Adrenal gland (tissue), 12 donors: ENCODE data around the gene SLC10A1. TPM values are rescaled to one million over a fixed set of nuclear protein-coding genes. Genes with fewer than 3 reads are reported as not detected.

Source experiments
- DNase-seq, 7 donors: peaks; one replicate each; pipeline ENCODE4 v3.0.0-alpha.2; 2019 to 2020
- H3K27ac ChIP-seq, 5 donors: fragments of 200-600 bp; sonication (generic) in 4 of 5; 1 replicate in 3 of 5; 2 replicates in 2 of 5; pipeline versions ENCODE4 v1.5.1 to v1.8.0; 2016 to 2020; ENCODE audit warnings: mild to moderate bottlenecking in 1 of 5
- H3K27me3 ChIP-seq: fragments of 200-600 bp; 2 replicates; pipeline ENCODE4 v1.8.0; 2021
- H3K36me3 ChIP-seq, 2 donors: fragments of 200-600 bp; replicated peaks in 1 of 2; 1 replicate in 1 of 2; 2 replicates in 1 of 2; pipeline versions ENCODE4 v1.5.1 to v1.8.0; 2018 to 2022
- H3K4me1 ChIP-seq, 2 donors: fragments of 200-600 bp; replicated peaks in 1 of 2; 1 replicate in 1 of 2; 2 replicates in 1 of 2; pipeline versions ENCODE4 v1.5.1 to v1.8.0; 2018 to 2021
- H3K4me3 ChIP-seq, 4 donors: fragments of 200-600 bp; sonication (generic) in 3 of 4; one replicate each; pipeline ENCODE4 v1.5.1; 2016 to 2018
- H3K9me3 ChIP-seq, 3 donors: fragments of 200-600 bp; sonication (generic) in 1 of 3; replicated peaks in 1 of 3; 1 replicate in 2 of 3; 2 replicates in 1 of 3; pipeline versions ENCODE4 v1.5.1 to v1.8.0; 2016 to 2021
- POLR2A ChIP-seq, 2 donors: fragments of 450-650 bp; IDR thresholded peaks; one replicate each; pipeline ENCODE4 v1.6.1; 2017; ENCODE audit warnings: antibody characterized with exemption in 2 of 2, mild to moderate bottlenecking in 2 of 2, moderate library complexity in 1 of 2
- WGBS, 4 donors: extraction: QIAGEN DNeasy Blood & Tissue Kit in 2 of 4; methylation state at CpG; one replicate each; pipeline versions ENCODE4 v1.1.5 to v1.1.7; 2013 to 2017; 5-methylcytosine and 5-hydroxymethylcytosine counted together
- intact Hi-C, 2 donors: fragments of 100-400 bp; cut with DNase I; formaldehyde crosslinking; loops; one replicate each; pipeline versions ENCODE4 v1.14.1 to v1.15.0; 2022 to 2023
- polyA plus RNA-seq, 3 donors: library from polyadenylated mRNA; stranded (reverse); fragments of 200-250 nt in 2 of 3; fragments of 350-450 nt in 1 of 3; fragmentation: Illumina TruSeq in 1 of 3; extraction: RNeasy Lipid Tissue Mini Kit (QIAGEN cat#74804) in 1 of 3; gene quantifications; one replicate each; pipeline ENCODE4 v1.2.3, GENCODE V29; 2013 to 2014
- total RNA-seq, 9 donors: library from RNA; depleted of rRNA in 4 of 9; stranded (reverse); fragments of >200 nt in 4 of 9; fragments of 120-200 nt in 1 of 9; fragmentation: NEBNext Ultra II Directional in 1 of 9; extraction: Animal tissue kit (Norgen Biotek cat#: 25700) in 1 of 9; gene quantifications; one replicate each; pipeline versions ENCODE4 v1.1.0 to v1.2.4, GENCODE V29; 2013 to 2023
- TF ChIP-seq, protein P1 (sequence below), 6 experiments: fragments of 450-650 bp in 4 of 6; fragments of 200-600 bp in 2 of 6; sonication (generic) in 1 of 6; IDR thresholded peaks; 1 replicate in 5 of 6; 2 replicates in 1 of 6; pipeline versions ENCODE4 v1.5.1 to v1.8.0; 2016 to 2021; ENCODE audit warnings: antibody characterized with exemption in 6 of 6, mild to moderate bottlenecking in 2 of 6, moderate library complexity in 1 of 6
- donor health status: healthy with polysubstance abuse.
- donor health status: Bipolar disorder and iron deficiency.
- donor health status: DM: yes; HTN: yes; CAD: no.
- donor health status: DM: no; HTN: no; CAD: no.
- donor health status: DM: no; HTN: no; CAD: no.
- donor health status: DM: yes; HTN: yes; CAD: no.

Gene SLC10A1
- total and polyA plus RNA-seq, 12 donors, result not detected

DNA sequence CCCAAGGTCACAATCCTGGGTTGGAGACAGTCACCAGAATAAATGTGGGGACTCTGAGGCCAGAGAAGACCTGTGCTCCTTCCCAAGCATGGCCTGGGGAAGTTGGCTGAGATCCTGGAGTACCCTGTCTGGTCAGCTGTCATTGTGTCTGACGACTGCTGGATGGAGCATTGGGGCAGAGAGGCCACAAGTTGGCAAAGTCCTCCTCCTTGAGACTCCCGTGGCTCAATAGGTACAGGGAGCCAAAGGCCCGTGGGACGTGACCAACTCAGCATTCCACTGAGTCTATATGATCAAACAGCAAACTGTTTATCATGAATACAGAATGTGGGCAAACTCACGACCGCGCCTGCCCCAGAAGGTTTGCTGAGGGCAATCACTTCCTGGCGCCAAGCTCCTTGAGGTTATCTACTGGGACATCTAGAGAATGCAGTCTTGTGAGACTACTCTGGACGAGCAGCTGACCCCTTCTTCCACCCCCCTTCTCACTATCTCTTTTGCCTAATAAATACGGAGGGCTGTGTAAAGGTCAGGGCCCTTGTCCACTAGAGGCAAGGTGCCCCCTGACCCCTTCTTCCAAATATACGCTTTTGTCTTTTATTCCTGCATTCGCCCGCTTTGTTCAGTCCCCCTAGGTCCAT is 14.3 kb upstream of the SLC10A1 start:
- 70 to 84% (median 76%) methylated on average over 9 to 13 of the region's 13 CpGs for WGBS, 4 donors
- H3K9me3 ChIP-seq, result no peaks in the 10 kb centered on the region
- H3K4me3 ChIP-seq, result no peak overlapping the region
- H3K36me3 ChIP-seq, result no peaks in the 10 kb centered on the region
- intact Hi-C loops, result no loop called here
- no peak overlapping the region for H3K27ac ChIP-seq
- TF ChIP-seq POLR2A (IDR thresholded peaks at IDR 0.05), result no peak
- TF ChIP-seq, protein P1, sequence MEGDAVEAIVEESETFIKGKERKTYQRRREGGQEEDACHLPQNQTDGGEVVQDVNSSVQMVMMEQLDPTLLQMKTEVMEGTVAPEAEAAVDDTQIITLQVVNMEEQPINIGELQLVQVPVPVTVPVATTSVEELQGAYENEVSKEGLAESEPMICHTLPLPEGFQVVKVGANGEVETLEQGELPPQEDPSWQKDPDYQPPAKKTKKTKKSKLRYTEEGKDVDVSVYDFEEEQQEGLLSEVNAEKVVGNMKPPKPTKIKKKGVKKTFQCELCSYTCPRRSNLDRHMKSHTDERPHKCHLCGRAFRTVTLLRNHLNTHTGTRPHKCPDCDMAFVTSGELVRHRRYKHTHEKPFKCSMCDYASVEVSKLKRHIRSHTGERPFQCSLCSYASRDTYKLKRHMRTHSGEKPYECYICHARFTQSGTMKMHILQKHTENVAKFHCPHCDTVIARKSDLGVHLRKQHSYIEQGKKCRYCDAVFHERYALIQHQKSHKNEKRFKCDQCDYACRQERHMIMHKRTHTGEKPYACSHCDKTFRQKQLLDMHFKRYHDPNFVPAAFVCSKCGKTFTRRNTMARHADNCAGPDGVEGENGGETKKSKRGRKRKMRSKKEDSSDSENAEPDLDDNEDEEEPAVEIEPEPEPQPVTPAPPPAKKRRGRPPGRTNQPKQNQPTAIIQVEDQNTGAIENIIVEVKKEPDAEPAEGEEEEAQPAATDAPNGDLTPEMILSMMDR (IDR thresholded peaks at IDR 0.05), result no peak
- no peaks in the 10 kb centered on the region for H3K27me3 ChIP-seq
- no peak for DNase-seq
- no peaks in the 10 kb centered on the region for H3K4me1 ChIP-seq

DNA sequence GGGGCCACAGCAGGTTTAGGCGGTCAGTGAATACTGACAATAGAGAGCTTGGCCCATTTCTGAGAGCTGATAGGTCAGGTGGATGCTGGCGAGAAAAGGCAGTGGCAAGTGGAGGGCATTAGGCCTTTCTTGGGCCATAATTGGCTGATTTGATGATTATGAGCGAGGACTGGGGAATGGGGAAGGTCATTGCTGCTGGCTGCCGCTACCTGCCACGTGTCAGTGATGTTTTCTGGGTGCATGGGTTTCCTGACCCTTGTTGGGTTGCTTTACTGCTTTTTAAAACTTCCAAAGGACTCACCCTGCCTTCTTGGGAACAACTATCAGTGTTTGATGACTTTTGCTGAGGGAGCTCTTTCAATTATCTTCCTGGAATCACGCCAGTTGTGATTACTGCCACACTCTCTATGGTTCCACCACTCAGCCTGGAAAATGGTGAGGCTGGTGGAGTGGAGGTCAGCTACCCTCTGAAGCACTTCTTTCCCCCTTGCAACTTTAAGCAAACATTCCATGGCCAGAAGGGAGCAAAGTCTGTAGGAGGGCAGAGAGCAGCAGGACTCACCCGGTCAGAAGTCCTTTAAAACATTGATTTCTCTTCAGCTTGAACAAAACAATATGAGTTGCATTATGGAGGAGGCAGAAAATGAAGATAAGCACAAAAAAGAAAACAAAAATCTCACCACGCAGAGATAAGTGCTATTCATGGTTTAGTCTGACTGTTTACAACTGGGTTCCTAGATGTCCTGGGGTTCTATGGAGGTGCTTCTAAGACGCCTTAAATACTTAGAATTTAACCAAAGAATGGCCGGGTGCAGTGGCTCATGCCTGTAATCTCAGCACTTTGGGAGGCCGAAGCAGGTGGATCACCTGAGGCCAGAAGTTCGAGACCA is 12.1 kb upstream of the SLC10A1 start:
- Histone ChIP-seq H3K9me3 (no peaks in the 10 kb centered on the region), H3K4me1 (no peaks in the 10 kb centered on the region), H3K27ac (no peak overlapping the region), H3K27me3 (no peaks in the 10 kb centered on the region), H3K36me3 (no peaks in the 10 kb centered on the region), H3K4me3 (no peak overlapping the region)
- 77 to 79% (median 78%) methylated on average over 11 to 12 of the region's 12 CpGs for WGBS, 4 donors
- DNase-seq, result no peak
- TF ChIP-seq POLR2A (IDR thresholded peaks at IDR 0.05), result no peak
- TF ChIP-seq, protein P1 (IDR thresholded peaks at IDR 0.05), result no peak
- intact Hi-C loops, result no loop called here

DNA sequence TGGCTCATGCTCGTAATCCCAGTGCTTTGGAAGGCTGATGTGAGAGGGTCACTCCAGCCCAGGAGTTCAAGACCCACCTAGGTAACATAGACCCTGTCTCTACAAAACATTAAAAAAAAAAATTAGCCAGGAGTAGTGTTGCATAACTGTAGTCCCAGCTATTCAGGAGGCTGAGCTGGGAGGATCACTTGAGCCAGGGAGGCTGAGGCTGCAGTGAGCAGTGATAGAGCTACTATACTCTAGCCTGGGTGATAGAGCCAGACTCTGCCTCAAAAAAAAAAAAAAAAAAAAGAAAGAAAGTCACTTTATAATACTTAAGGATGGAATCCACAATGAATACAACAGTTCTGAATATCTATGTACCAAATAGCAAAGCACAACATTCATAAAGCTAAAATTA is 10.2 kb upstream of the SLC10A1 start:
- Histone ChIP-seq H3K4me1 (no peaks in the 10 kb centered on the region), H3K27ac (no peak overlapping the region), H3K36me3 (no peaks in the 10 kb centered on the region), H3K27me3 (no peaks in the 10 kb centered on the region), H3K4me3 (no peak overlapping the region), H3K9me3 (no peaks in the 10 kb centered on the region)
- intact Hi-C loops, result no loop called here
- TF ChIP-seq, protein P1 (IDR thresholded peaks at IDR 0.05), result no peak
- TF ChIP-seq POLR2A (IDR thresholded peaks at IDR 0.05), result no peak
- no peak for DNase-seq
- whole genome bisulfite sequencing, 4 donors, result 60 to 79% (median 76%) methylated on average over 1 of the region's 1 CpG

DNA sequence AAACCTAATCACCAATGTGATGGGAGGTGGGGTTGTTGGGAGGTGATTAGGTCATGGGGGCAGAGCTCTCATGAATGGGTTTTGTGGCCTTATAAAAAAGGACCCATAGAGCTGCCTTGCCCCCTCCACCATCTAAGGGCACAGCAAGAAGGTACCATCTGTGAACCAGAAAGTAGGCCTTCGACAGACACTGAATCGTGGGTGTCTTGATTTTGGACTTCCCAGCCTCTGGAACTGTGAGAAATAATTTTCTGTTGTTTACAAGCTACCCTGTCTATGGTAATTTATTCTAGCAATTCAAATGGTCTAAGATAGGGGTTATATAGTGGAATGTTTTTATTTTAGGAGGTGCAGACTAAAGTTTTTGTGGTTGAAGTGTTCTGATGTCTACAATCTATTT is 7.9 kb upstream of the SLC10A1 start:
- no peaks in the 10 kb centered on the region for H3K4me1 ChIP-seq
- 79 to 91% (median 90%) methylated on average over 2 of the region's 2 CpGs for WGBS, 4 donors
- H3K9me3 ChIP-seq, result no peaks in the 10 kb centered on the region
- no peak overlapping the region for H3K4me3 ChIP-seq
- H3K36me3 ChIP-seq, result no peaks in the 10 kb centered on the region
- intact Hi-C loops, result no loop called here
- H3K27ac ChIP-seq, result no peak overlapping the region
- DNase-seq, result no peak
- TF ChIP-seq, protein P1 (IDR thresholded peaks at IDR 0.05), result no peak
- no peak for TF ChIP-seq POLR2A (IDR thresholded peaks at IDR 0.05)
- no peaks in the 10 kb centered on the region for H3K27me3 ChIP-seq
